Measurements from ENCODE around the gene KCNK4. TPM values are rescaled to one million over a fixed set of nuclear protein-coding genes. Genes with fewer than 3 reads are reported as not detected.
"Not testable (repeated sequence)": the region's sequence is repeated elsewhere in the genome, so short reads cannot be mapped to it uniquely, and the experiment has no call there.

Gene KCNK4
- total RNA-seq, 1 experiment from 2014 or later: 0.26 TPM

DNA sequence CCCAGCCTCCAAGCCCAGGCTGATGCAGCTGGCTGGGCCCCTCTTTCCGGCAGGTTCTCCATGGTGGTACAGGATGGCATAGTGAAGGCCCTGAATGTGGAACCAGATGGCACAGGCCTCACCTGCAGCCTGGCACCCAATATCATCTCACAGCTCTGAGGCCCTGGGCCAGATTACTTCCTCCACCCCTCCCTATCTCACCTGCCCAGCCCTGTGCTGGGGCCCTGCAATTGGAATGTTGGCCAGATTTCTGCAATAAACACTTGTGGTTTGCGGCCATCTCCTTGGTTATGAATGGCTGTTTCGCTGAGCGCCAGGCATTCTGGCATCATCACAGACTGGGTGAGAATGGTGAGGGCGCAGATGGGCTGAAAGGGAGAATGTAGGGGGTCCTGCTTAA, 30.4 kb downstream of the KCNK4 start:
- no TSS peak for BruUV-seq (replicated peaks)
- POLR2A ChIA-PET (ENCODE audit: low non-redundant PET): no interaction called here
- no peak for DNase-seq (ENCODE audit: low spot score)
- Histone ChIP-seq H3K4me1 (ENCODE audit: insufficient read depth, low read length, poor library complexity, severe bottlenecking) (peaks cover 11% of the 10 kb centered on the region), H3K27me3 (replicated peaks; ENCODE audit: insufficient read depth, low read depth, low read length, poor library complexity) (no peaks in the 10 kb centered on the region), H3K9me3 (ENCODE audit: low read depth, low read length, poor library complexity, severe bottlenecking) (no peaks in the 10 kb centered on the region), H3K4me3 (ENCODE audit: low read depth, low read length, poor library complexity, severe bottlenecking) (no peak overlapping the region), H3K27ac (ENCODE audit: low read depth, low read length, poor library complexity, severe bottlenecking) (no peak overlapping the region), H3K36me3 (ENCODE audit: insufficient read depth, low read length, poor library complexity, severe bottlenecking) (peaks cover 8% of the 10 kb centered on the region)
- TF ChIP-seq, protein P1, sequence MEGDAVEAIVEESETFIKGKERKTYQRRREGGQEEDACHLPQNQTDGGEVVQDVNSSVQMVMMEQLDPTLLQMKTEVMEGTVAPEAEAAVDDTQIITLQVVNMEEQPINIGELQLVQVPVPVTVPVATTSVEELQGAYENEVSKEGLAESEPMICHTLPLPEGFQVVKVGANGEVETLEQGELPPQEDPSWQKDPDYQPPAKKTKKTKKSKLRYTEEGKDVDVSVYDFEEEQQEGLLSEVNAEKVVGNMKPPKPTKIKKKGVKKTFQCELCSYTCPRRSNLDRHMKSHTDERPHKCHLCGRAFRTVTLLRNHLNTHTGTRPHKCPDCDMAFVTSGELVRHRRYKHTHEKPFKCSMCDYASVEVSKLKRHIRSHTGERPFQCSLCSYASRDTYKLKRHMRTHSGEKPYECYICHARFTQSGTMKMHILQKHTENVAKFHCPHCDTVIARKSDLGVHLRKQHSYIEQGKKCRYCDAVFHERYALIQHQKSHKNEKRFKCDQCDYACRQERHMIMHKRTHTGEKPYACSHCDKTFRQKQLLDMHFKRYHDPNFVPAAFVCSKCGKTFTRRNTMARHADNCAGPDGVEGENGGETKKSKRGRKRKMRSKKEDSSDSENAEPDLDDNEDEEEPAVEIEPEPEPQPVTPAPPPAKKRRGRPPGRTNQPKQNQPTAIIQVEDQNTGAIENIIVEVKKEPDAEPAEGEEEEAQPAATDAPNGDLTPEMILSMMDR (conservative IDR thresholded peaks at IDR 0.05; ENCODE audit: low read depth, low read length): no peak
- CTCF ChIA-PET: interaction anchor here (0.6 kb wide), 1 partner anchor 16 kb away, joined by 6 read pairs; the partner anchor contains the start of gene ESRRA
- intact Hi-C loops (cut with micrococcal nuclease; ENCODE audit: unreplicated experiment): no loop called here

DNA sequence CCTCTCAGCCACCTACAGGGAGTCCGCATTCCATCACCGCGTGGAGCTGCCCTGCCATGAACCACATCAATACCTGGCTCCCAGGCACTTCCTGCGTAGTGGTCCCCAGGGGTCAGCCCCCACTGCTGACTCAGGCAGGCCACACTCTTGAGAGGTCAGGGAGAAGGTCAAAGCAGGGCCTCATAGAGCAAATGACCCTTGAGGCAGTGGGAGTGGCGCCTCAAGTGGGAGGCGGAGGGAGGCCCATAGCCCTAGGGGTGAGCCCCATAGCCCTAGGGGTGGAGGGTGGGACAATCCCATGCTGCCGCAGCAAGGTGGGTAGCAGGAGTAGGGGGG, 31.8 kb downstream of the KCNK4 start:
- DNase-seq (ENCODE audit: low spot score): no peak
- Histone ChIP-seq H3K27me3 (replicated peaks; ENCODE audit: insufficient read depth, low read depth, low read length, poor library complexity) (no peaks in the 10 kb centered on the region), H3K36me3 (ENCODE audit: insufficient read depth, low read length, poor library complexity, severe bottlenecking) (peaks cover 8% of the 10 kb centered on the region), H3K4me1 (ENCODE audit: insufficient read depth, low read length, poor library complexity, severe bottlenecking) (peaks cover 8% of the 10 kb centered on the region), H3K4me3 (ENCODE audit: low read depth, low read length, poor library complexity, severe bottlenecking) (no peak overlapping the region), H3K9me3 (ENCODE audit: low read depth, low read length, poor library complexity, severe bottlenecking) (no peaks in the 10 kb centered on the region), H3K27ac (ENCODE audit: low read depth, low read length, poor library complexity, severe bottlenecking) (no peak overlapping the region)
- TF ChIP-seq, protein P1 (conservative IDR thresholded peaks at IDR 0.05; ENCODE audit: low read depth, low read length): no peak
- no peak for TF ChIP-seq EZH2 (IDR thresholded peaks at IDR 0.05; ENCODE audit: borderline replicate concordance, low read depth, low read length, poor library complexity, severe bottlenecking)
- BruUV-seq (replicated peaks): no TSS peak
- ChIA-PET POLR2A (ENCODE audit: low non-redundant PET) (no interaction called here), CTCF (no interaction called here)
- intact Hi-C loops (cut with micrococcal nuclease; ENCODE audit: unreplicated experiment): no loop called here

DNA sequence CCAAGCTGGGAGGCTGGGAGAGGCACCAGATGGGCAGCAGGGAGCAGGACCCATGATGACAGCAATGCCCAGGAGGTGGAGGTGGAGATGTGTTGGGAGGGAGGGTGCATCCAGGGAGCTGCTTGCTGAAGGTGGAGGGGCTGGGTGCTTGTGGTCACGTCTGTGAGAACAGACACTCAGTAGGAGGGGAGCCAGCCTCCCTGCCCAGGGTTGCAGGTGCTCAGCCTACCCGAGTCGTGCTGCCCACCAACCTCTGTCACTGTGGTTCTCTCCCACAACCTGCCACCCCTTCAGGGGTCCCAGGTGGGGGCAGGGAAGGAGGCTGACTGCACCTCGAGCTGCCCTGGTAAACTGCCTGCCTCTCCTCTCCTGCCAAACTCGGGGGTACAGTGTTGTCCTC, 32.3 kb downstream of the KCNK4 start:
- DNase-seq (ENCODE audit: low spot score): no peak
- no peak for TF ChIP-seq EZH2 (IDR thresholded peaks at IDR 0.05; ENCODE audit: borderline replicate concordance, low read depth, low read length, poor library complexity, severe bottlenecking)
- TF ChIP-seq, protein P1 (conservative IDR thresholded peaks at IDR 0.05; ENCODE audit: low read depth, low read length): no peak

DNA sequence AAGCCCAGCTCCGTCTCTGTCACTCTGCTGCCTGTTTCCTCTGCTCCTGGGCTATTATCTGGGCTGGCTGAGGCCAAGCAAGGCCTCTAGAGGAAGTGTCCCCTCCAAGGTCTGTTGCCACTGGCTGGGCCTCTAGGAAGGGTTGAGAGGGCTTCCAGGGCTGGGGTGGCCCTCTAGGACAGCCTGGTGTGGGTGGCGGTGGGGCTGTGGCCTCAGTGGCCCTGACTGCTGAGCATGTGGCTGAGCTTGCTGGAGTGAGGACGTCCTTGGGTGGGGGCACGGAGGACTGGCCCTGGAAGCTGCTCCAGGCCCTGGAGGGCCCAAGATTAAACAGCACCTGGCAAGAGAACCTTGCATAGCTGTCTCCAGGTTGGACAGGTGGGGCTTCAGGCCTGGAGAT, 32.9 kb downstream of the KCNK4 start:
- H3K36me3 ChIP-seq (ENCODE audit: insufficient read depth, low read length, poor library complexity, severe bottlenecking); H3K4me3 ChIP-seq (ENCODE audit: low read depth, low read length, poor library complexity, severe bottlenecking); H3K9me3 ChIP-seq (ENCODE audit: low read depth, low read length, poor library complexity, severe bottlenecking); CTCF ChIA-PET; H3K4me1 ChIP-seq (ENCODE audit: insufficient read depth, low read length, poor library complexity, severe bottlenecking); H3K27ac ChIP-seq (ENCODE audit: low read depth, low read length, poor library complexity, severe bottlenecking); H3K27me3 ChIP-seq (replicated peaks; ENCODE audit: insufficient read depth, low read depth, low read length, poor library complexity); intact Hi-C loops (cut with micrococcal nuclease; ENCODE audit: unreplicated experiment); BruUV-seq (replicated peaks); DNase-seq (ENCODE audit: low spot score): not testable (repeated sequence)
- POLR2A ChIA-PET (ENCODE audit: low non-redundant PET): interaction anchor here (0.5 kb wide), 1 partner anchor 57 kb away, joined by 3 read pairs; no protein-coding TSS in a partner anchor

More for the DNA sequence above, 32.3 kb downstream of the KCNK4 start:
- intact Hi-C loops (cut with micrococcal nuclease; ENCODE audit: unreplicated experiment): no loop called here
- Histone ChIP-seq H3K4me3 (ENCODE audit: low read depth, low read length, poor library complexity, severe bottlenecking) (no peak overlapping the region), H3K27me3 (replicated peaks; ENCODE audit: insufficient read depth, low read depth, low read length, poor library complexity) (no peaks in the 10 kb centered on the region), H3K4me1 (ENCODE audit: insufficient read depth, low read length, poor library complexity, severe bottlenecking) (peaks cover 8% of the 10 kb centered on the region), H3K27ac (ENCODE audit: low read depth, low read length, poor library complexity, severe bottlenecking) (no peak overlapping the region), H3K36me3 (ENCODE audit: insufficient read depth, low read length, poor library complexity, severe bottlenecking) (peaks cover 8% of the 10 kb centered on the region), H3K9me3 (ENCODE audit: low read depth, low read length, poor library complexity, severe bottlenecking) (no peaks in the 10 kb centered on the region)
- ChIA-PET POLR2A (ENCODE audit: low non-redundant PET) (no interaction called here), CTCF (no interaction called here)
- no TSS peak for BruUV-seq (replicated peaks)

All from A673 (cell line).